Suprapubic skin (tissue), 4 donors: ENCODE measurements around the gene RASD2.

ENCODE experiments used
- POLR2A ChIP-seq, 2 donors: fragments of 450-650 bp; IDR thresholded peaks; one replicate each; pipeline ENCODE4 v1.6.1; 2017; ENCODE audit warnings: antibody characterized with exemption in 2 of 2, mild to moderate bottlenecking in 2 of 2, moderate library complexity in 2 of 2
- POLR2AphosphoS5 ChIP-seq, 3 donors: sonication (generic); formaldehyde crosslinking; IDR thresholded peaks; one replicate each; pipeline ENCODE4 v1.6.1; 2017; ENCODE audit warnings: antibody characterized with exemption in 3 of 3
- TF ChIP-seq, protein P1 (sequence below), 2 donors: fragments of 200-600 bp in 1 of 2; fragments of 450-650 bp in 1 of 2; sonication (generic) in 1 of 2; IDR thresholded peaks; one replicate each; pipeline ENCODE4 v1.5.1; 2016 to 2019; ENCODE audit warnings: antibody characterized with exemption in 2 of 2, mild to moderate bottlenecking in 1 of 2, moderate library complexity in 1 of 2

DNA sequence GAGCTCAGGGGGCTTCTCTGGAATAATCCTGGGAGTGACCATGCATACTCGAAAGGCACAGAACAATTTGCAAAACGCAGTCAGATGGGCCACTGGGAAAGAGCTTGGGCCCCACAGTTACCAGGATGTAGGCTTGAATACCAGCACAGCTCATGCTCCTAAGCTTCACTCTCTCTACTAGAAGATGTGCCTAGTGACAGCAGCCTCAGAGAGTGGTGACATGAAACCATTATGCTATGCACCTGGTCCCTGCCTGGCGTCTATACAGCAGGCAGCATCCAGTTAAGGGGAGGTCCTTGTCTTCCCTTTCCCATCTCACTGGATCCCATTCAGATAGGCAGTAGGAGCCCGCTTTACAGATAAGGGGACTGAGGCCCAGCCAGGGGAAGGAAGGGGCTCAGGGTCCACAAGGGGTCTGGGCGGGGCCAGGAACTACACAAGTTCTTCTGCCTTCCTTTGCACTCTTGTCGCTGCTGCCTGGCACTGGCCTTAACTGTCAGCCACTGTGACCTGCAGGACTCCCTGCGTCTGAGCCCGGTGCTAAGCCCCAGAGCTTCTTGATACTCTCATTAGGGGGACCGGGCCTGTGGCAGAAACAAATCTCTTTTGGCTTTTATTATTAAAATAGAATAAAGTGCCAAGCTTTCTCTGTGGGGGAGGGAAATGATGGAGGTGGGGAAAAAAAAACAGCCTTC is 21.2 kb upstream of the RASD2 start:
- no peak for TF ChIP-seq POLR2AphosphoS5 (IDR thresholded peaks at IDR 0.05)
- TF ChIP-seq, protein P1, sequence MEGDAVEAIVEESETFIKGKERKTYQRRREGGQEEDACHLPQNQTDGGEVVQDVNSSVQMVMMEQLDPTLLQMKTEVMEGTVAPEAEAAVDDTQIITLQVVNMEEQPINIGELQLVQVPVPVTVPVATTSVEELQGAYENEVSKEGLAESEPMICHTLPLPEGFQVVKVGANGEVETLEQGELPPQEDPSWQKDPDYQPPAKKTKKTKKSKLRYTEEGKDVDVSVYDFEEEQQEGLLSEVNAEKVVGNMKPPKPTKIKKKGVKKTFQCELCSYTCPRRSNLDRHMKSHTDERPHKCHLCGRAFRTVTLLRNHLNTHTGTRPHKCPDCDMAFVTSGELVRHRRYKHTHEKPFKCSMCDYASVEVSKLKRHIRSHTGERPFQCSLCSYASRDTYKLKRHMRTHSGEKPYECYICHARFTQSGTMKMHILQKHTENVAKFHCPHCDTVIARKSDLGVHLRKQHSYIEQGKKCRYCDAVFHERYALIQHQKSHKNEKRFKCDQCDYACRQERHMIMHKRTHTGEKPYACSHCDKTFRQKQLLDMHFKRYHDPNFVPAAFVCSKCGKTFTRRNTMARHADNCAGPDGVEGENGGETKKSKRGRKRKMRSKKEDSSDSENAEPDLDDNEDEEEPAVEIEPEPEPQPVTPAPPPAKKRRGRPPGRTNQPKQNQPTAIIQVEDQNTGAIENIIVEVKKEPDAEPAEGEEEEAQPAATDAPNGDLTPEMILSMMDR (IDR thresholded peaks at IDR 0.05): no peak
- TF ChIP-seq POLR2A (IDR thresholded peaks at IDR 0.05): no peak
